Panc1 (cell line): ENCODE measurements around the gene CRKL.

ENCODE experiments used
- CTCF ChIP-seq: fragments of 450-650 bp; IDR thresholded peaks from 2 replicates; pipeline ENCODE4 v1.5.1; 2017; ENCODE audit warnings: mild to moderate bottlenecking
- POLR2AphosphoS5 ChIP-seq: IDR thresholded peaks from 2 replicates; pipeline ENCODE4 v1.6.1; 2012; ENCODE audit warnings: mild to moderate bottlenecking, low read depth, low read length, moderate library complexity
- SIN3A ChIP-seq: IDR thresholded peaks from 2 replicates; pipeline ENCODE4 v1.6.1; 2012; ENCODE audit warnings: low read depth, mild to moderate bottlenecking, low read length, moderate library complexity, borderline replicate concordance; ENCODE audit not compliant: insufficient read depth
- TF ChIP-seq, protein P1 (sequence below), 2 experiments: IDR thresholded peaks; 2 replicates each; pipeline ENCODE4 v1.6.1; 2011 to 2012; ENCODE audit warnings: low read depth in 2 of 2, control low read depth in 1 of 2, low read length in 1 of 2, mild to moderate bottlenecking in 1 of 2, moderate library complexity in 1 of 2; ENCODE audit not compliant: insufficient read depth in 1 of 2

- TF ChIP-seq CTCF (no peak), POLR2AphosphoS5 (no peak), SIN3A (no peak)
- TF ChIP-seq, protein P1, sequence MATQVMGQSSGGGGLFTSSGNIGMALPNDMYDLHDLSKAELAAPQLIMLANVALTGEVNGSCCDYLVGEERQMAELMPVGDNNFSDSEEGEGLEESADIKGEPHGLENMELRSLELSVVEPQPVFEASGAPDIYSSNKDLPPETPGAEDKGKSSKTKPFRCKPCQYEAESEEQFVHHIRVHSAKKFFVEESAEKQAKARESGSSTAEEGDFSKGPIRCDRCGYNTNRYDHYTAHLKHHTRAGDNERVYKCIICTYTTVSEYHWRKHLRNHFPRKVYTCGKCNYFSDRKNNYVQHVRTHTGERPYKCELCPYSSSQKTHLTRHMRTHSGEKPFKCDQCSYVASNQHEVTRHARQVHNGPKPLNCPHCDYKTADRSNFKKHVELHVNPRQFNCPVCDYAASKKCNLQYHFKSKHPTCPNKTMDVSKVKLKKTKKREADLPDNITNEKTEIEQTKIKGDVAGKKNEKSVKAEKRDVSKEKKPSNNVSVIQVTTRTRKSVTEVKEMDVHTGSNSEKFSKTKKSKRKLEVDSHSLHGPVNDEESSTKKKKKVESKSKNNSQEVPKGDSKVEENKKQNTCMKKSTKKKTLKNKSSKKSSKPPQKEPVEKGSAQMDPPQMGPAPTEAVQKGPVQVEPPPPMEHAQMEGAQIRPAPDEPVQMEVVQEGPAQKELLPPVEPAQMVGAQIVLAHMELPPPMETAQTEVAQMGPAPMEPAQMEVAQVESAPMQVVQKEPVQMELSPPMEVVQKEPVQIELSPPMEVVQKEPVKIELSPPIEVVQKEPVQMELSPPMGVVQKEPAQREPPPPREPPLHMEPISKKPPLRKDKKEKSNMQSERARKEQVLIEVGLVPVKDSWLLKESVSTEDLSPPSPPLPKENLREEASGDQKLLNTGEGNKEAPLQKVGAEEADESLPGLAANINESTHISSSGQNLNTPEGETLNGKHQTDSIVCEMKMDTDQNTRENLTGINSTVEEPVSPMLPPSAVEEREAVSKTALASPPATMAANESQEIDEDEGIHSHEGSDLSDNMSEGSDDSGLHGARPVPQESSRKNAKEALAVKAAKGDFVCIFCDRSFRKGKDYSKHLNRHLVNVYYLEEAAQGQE (IDR thresholded peaks at IDR 0.05; ENCODE audit: insufficient read depth in 1 of 2, low read depth in 2 of 2, low read length in 1 of 2), result no peak
These were observed 72.3 kb downstream of the CRKL start for GRCh38 chr22:20989323-20990138.
